ENCODE measurements around the gene ZNF557. TPM values are rescaled to one million over a fixed set of nuclear protein-coding genes. Genes with fewer than 3 reads are reported as not detected.

ZNF557 gene
- total RNA-seq, 2 experiments from 2014 or later: 15.8 to 17.4 TPM

GRCh38 chr19:7120499-7120898 is 51.0 kb downstream of the ZNF557 start:
- ATAC-seq (ENCODE audit: poor library complexity) (no peak), DNase-seq (no peak)
- Histone ChIP-seq H3K27me3 (ENCODE audit: control insufficient read depth in 1 of 2, insufficient read depth in 2 of 2, low read length in 2 of 2) (no peaks in the 10 kb centered on the region), H3K36me3 (ENCODE audit: insufficient read depth, low read length) (no peaks in the 10 kb centered on the region), H3K27ac (ENCODE audit: low read depth in 1 of 2, low read length in 2 of 2) (no peak overlapping the region), H3K4me1 (ENCODE audit: insufficient read depth, low read length) (no peaks in the 10 kb centered on the region), H3K9me3 (ENCODE audit: control insufficient read depth in 1 of 2, insufficient read depth in 1 of 2, low read length in 2 of 2) (peaks cover under 1 to 6% of the 10 kb centered on the region in 2 experiments), H3K4me3 (ENCODE audit: low read length) (no peak overlapping the region)
- intact Hi-C loops (cut with DNase I, micrococcal nuclease): no loop called here
- CTCF ChIA-PET: no interaction called here
- Mint-ChIP-seq H3K27me3 (no peaks in the 10 kb centered on the region), H3K27ac (no peak overlapping the region), H3K9me3 (peaks cover 3% of the 10 kb centered on the region), H3K4me1 (ENCODE audit: low read depth) (no peaks in the 10 kb centered on the region), H3K36me3 (ENCODE audit: low read depth) (peaks cover 17% of the 10 kb centered on the region), H3K4me3 (no peak overlapping the region)
- TF ChIP-seq CTCF (IDR thresholded peaks at IDR 0.05): no peak
- POLR2A ChIA-PET: no interaction called here

GRCh38 chr19:7122701-7123100 is 53.2 kb downstream of the ZNF557 start:
- Histone ChIP-seq H3K9me3 (ENCODE audit: control insufficient read depth in 1 of 2, insufficient read depth in 1 of 2, low read length in 2 of 2) (peaks cover 11 to 18% of the 10 kb centered on the region in 2 experiments), H3K27me3 (ENCODE audit: control insufficient read depth in 1 of 2, insufficient read depth in 2 of 2, low read length in 2 of 2) (no peaks in the 10 kb centered on the region), H3K36me3 (ENCODE audit: insufficient read depth, low read length) (no peaks in the 10 kb centered on the region), H3K27ac (ENCODE audit: low read depth in 1 of 2, low read length in 2 of 2) (no peak overlapping the region), H3K4me1 (ENCODE audit: insufficient read depth, low read length) (no peaks in the 10 kb centered on the region), H3K4me3 (ENCODE audit: low read length) (no peak overlapping the region)
- peaks cover 17% of the 10 kb centered on the region for H3K36me3 Mint-ChIP-seq (ENCODE audit: low read depth)
- no peaks in the 10 kb centered on the region for H3K4me1 Mint-ChIP-seq (ENCODE audit: low read depth)
- CTCF ChIA-PET: no interaction called here
- no peaks in the 10 kb centered on the region for H3K27me3 Mint-ChIP-seq
- intact Hi-C loops (cut with DNase I, micrococcal nuclease): no loop called here
- peaks cover 3% of the 10 kb centered on the region for H3K9me3 Mint-ChIP-seq
- H3K27ac Mint-ChIP-seq: no peak overlapping the region
- ATAC-seq (ENCODE audit: poor library complexity) (no peak), DNase-seq (no peak)
- no peak overlapping the region for H3K4me3 Mint-ChIP-seq
- POLR2A ChIA-PET: no interaction called here
- TF ChIP-seq CTCF (IDR thresholded peaks at IDR 0.05): no peak

GRCh38 chr19:7124782-7125181 is 55.3 kb downstream of the ZNF557 start:
- no peak for DNase-seq
- H3K27me3 Mint-ChIP-seq: no peaks in the 10 kb centered on the region
- ATAC-seq (ENCODE audit: poor library complexity): no peak
- H3K4me1 Mint-ChIP-seq (ENCODE audit: low read depth): no peaks in the 10 kb centered on the region
- TF ChIP-seq CTCF (IDR thresholded peaks at IDR 0.05): no peak
- ChIA-PET CTCF (no interaction called here), POLR2A (no interaction called here)
- no peak overlapping the region for H3K27ac Mint-ChIP-seq
- H3K4me3 Mint-ChIP-seq: no peak overlapping the region
- Histone ChIP-seq H3K36me3 (ENCODE audit: insufficient read depth, low read length) (no peaks in the 10 kb centered on the region), H3K4me3 (ENCODE audit: low read length) (no peak overlapping the region), H3K27ac (ENCODE audit: low read depth in 1 of 2, low read length in 2 of 2) (no peak overlapping the region), H3K27me3 (ENCODE audit: control insufficient read depth in 1 of 2, insufficient read depth in 2 of 2, low read length in 2 of 2) (no peaks in the 10 kb centered on the region), H3K4me1 (ENCODE audit: insufficient read depth, low read length) (no peaks in the 10 kb centered on the region), H3K9me3 (ENCODE audit: control insufficient read depth in 1 of 2, insufficient read depth in 1 of 2, low read length in 2 of 2) (peaks cover 11 to 18% of the 10 kb centered on the region in 2 experiments)
- intact Hi-C loops (cut with DNase I, micrococcal nuclease): no loop called here
- H3K9me3 Mint-ChIP-seq: peaks cover 3% of the 10 kb centered on the region
- peaks cover 17% of the 10 kb centered on the region for H3K36me3 Mint-ChIP-seq (ENCODE audit: low read depth)
